H9 (cell line): ENCODE results near the gene MRPL45. TPM values are rescaled to one million over a fixed set of nuclear protein-coding genes. Genes with fewer than 3 reads are reported as not detected.

ENCODE experiments used
- DNase-seq: peaks from one replicate; pipeline ENCODE4 v3.0.0-alpha.2; 2017
- H2AFZ ChIP-seq: one replicate; pipeline ENCODE4 v1.6.1; 2013; ENCODE audit warnings: mild to moderate bottlenecking, low read length, control low read depth, moderate library complexity
- H2AK5ac ChIP-seq: 2 replicates; pipeline ENCODE4 v1.6.1; 2013; ENCODE audit warnings: low read length, control low read depth, mixed read lengths; ENCODE audit not compliant: insufficient read length
- H2BK120ac ChIP-seq: one replicate; pipeline ENCODE4 v1.6.1; 2013; ENCODE audit warnings: low read depth, mild to moderate bottlenecking, low read length, control low read depth, inconsistent platforms; ENCODE audit not compliant: poor library complexity, severe bottlenecking
- H2BK12ac ChIP-seq: 2 replicates; pipeline ENCODE4 v1.6.1; 2013; ENCODE audit warnings: low read length, control low read depth, mixed read lengths, low read depth; ENCODE audit not compliant: insufficient read length
- H2BK15ac ChIP-seq: 2 replicates; pipeline ENCODE4 v1.6.1; 2013; ENCODE audit warnings: low read depth, low read length, control low read depth
- H2BK20ac ChIP-seq: one replicate; pipeline ENCODE4 v1.6.1; 2013; ENCODE audit warnings: low read depth, mild to moderate bottlenecking, low read length, control low read depth, inconsistent platforms; ENCODE audit not compliant: poor library complexity, severe bottlenecking
- H2BK5ac ChIP-seq: 2 replicates; pipeline ENCODE4 v1.6.1; 2013; ENCODE audit warnings: low read length, control low read depth, mixed read lengths; ENCODE audit not compliant: insufficient read length
- H3K14ac ChIP-seq: 2 replicates; pipeline ENCODE4 v1.6.1; 2013; ENCODE audit warnings: low read length, control low read depth; ENCODE audit not compliant: insufficient read depth
- H3K18ac ChIP-seq: 2 replicates; pipeline ENCODE4 v1.6.1; 2013; ENCODE audit warnings: low read depth, mild to moderate bottlenecking, mixed read lengths, low read length, control low read depth; ENCODE audit not compliant: insufficient read length
- H3K23ac ChIP-seq: 2 replicates; pipeline ENCODE4 v1.6.1; 2013; ENCODE audit warnings: low read length, control low read depth, mixed read lengths, low read depth; ENCODE audit not compliant: insufficient read length
- H3K23me2 ChIP-seq: 2 replicates; pipeline ENCODE4 v1.6.1; 2013; ENCODE audit warnings: low read depth, mild to moderate bottlenecking, mixed read lengths, low read length, control low read depth; ENCODE audit not compliant: insufficient read length, poor library complexity, severe bottlenecking
- H3K27ac ChIP-seq: 2 replicates; pipeline ENCODE4 v1.5.1; 2013; ENCODE audit warnings: low read length, control low read depth, mixed read lengths, low read depth; ENCODE audit not compliant: insufficient read length
- H3K27me3 ChIP-seq: 2 replicates; pipeline ENCODE4 v1.6.1; 2013; ENCODE audit warnings: low read length, control low read depth, inconsistent platforms; ENCODE audit not compliant: insufficient read depth
- H3K4ac ChIP-seq: 2 replicates; pipeline ENCODE4 v1.6.1; 2013; ENCODE audit warnings: low read depth, mild to moderate bottlenecking, control low read depth, inconsistent platforms, low read length, moderate library complexity
- H3K4me1 ChIP-seq: 2 replicates; pipeline ENCODE4 v1.6.1; 2013; ENCODE audit warnings: low read length, control low read depth, inconsistent platforms; ENCODE audit not compliant: insufficient read depth
- H3K4me2 ChIP-seq: 2 replicates; pipeline ENCODE4 v1.6.1; 2013; ENCODE audit warnings: low read length, control low read depth, mixed read lengths; ENCODE audit not compliant: insufficient read length, insufficient read depth
- H3K56ac ChIP-seq: 2 replicates; pipeline ENCODE4 v1.6.1; 2013; ENCODE audit warnings: low read depth, mild to moderate bottlenecking, mixed read lengths, low read length, control low read depth; ENCODE audit not compliant: insufficient read length
- H3K79me1 ChIP-seq: 2 replicates; pipeline ENCODE4 v1.6.1; 2013; ENCODE audit warnings: low read depth, mild to moderate bottlenecking, moderate library complexity, low read length, control low read depth, inconsistent platforms; ENCODE audit not compliant: insufficient read depth, poor library complexity, severe bottlenecking
- H3K79me2 ChIP-seq: 2 replicates; pipeline ENCODE4 v1.6.1; 2013; ENCODE audit warnings: low read length, control low read depth, inconsistent platforms; ENCODE audit not compliant: insufficient read depth
- H3K9ac ChIP-seq: 2 replicates; pipeline ENCODE4 v1.6.1; 2013; ENCODE audit warnings: low read length, control low read depth, mixed read lengths; ENCODE audit not compliant: insufficient read length; ENCODE audit errors: extremely low read depth
- H3K9me3 ChIP-seq: one replicate; pipeline ENCODE4 v1.6.1; 2013; ENCODE audit warnings: low read depth, low read length, inconsistent platforms; ENCODE audit not compliant: control insufficient read depth
- H3T11ph ChIP-seq: one replicate; pipeline ENCODE4 v1.6.1; 2013; ENCODE audit warnings: mild to moderate bottlenecking, low read length, control low read depth, inconsistent platforms
- H4K20me1 ChIP-seq: one replicate; pipeline ENCODE4 v1.6.1; 2013; ENCODE audit not compliant: control insufficient read depth, insufficient read length, insufficient read depth
- H4K5ac ChIP-seq: 2 replicates; pipeline ENCODE4 v1.6.1; 2013; ENCODE audit warnings: low read depth, mild to moderate bottlenecking, mixed read lengths, low read length, control low read depth; ENCODE audit not compliant: insufficient read length
- H4K8ac ChIP-seq: replicated peaks from 2 replicates; pipeline ENCODE4 v1.6.1; 2013; ENCODE audit warnings: low read length, control low read depth, mixed read lengths, low read depth; ENCODE audit not compliant: insufficient read length
- H4K91ac ChIP-seq: 2 replicates; pipeline ENCODE4 v1.6.1; 2013; ENCODE audit warnings: low read depth, mild to moderate bottlenecking, moderate library complexity, mixed read lengths, low read length, control low read depth; ENCODE audit not compliant: insufficient read length
- H3K27ac Mint-ChIP-seq, 3 experiments: 2 replicates in 2 of 3; 3 replicates in 1 of 3; pipeline ENCODE4 v1.8.0; 2020 to 2021; ENCODE audit warnings: mixed read lengths in 3 of 3, mild to moderate bottlenecking in 1 of 3, moderate library complexity in 1 of 3
- H3K27me3 Mint-ChIP-seq: 2 replicates; pipeline ENCODE4 v1.8.0; 2021; ENCODE audit warnings: low read depth, mild to moderate bottlenecking, moderate library complexity, mixed read lengths
- H3K36me3 Mint-ChIP-seq, 3 experiments: 2 replicates in 2 of 3; 3 replicates in 1 of 3; pipeline ENCODE4 v1.8.0; 2020 to 2021; ENCODE audit warnings: low read depth in 3 of 3, mixed read lengths in 3 of 3; ENCODE audit not compliant: insufficient read depth in 1 of 3
- H3K4me1 Mint-ChIP-seq, 2 experiments: 2 replicates each; pipeline ENCODE4 v1.8.0; 2020; ENCODE audit warnings: mixed read lengths in 2 of 2
- H3K4me3 Mint-ChIP-seq, 2 experiments: 2 replicates in 1 of 2; 3 replicates in 1 of 2; pipeline ENCODE4 v1.8.0; 2020 to 2021; ENCODE audit warnings: mild to moderate bottlenecking in 2 of 2, mixed read lengths in 2 of 2, moderate library complexity in 1 of 2
- H3K9me3 Mint-ChIP-seq, 2 experiments: 2 replicates in 1 of 2; 3 replicates in 1 of 2; pipeline ENCODE4 v1.8.0; 2020; ENCODE audit warnings: mild to moderate bottlenecking in 2 of 2, mixed read lengths in 2 of 2, moderate library complexity in 1 of 2
- CTCF ChIP-seq: fragments of 200-600 bp; sonication (generic); conservative IDR thresholded peaks from 3 replicates; pipeline ENCODE4 v1.8.0; 2021; ENCODE audit warnings: antibody characterized with exemption, mild to moderate bottlenecking
- WGBS: extraction: QIAGEN DNeasy Blood & Tissue Kit; methylation state at CpG from one replicate; pipeline ENCODE4 v1.1.7; 2013; ENCODE audit warnings: missing lambda C conversion rate, low lambda C conversion rate, mixed read lengths; ENCODE audit not compliant: insufficient read length; ENCODE audit errors: extremely low coverage; 5-methylcytosine and 5-hydroxymethylcytosine counted together
- total RNA-seq: library from RNA; stranded (reverse); gene quantifications from 2 replicates; pipeline ENCODE4 v1.2.1, GENCODE V29; 2021

Gene MRPL45
- total RNA-seq, 1 experiment from 2014 or later = 59.9 TPM

GRCh38 chr17:38334480-38335364 lies 37.8 kb downstream of the MRPL45 start:
- Histone ChIP-seq H3K9me3 (no peaks in the 10 kb centered on the region), H3K14ac (no peak overlapping the region), H3K27ac (no peak overlapping the region), H3K18ac (no peak overlapping the region), H2BK12ac (no peak overlapping the region), H2BK20ac (no peak overlapping the region), H2BK15ac (no peak overlapping the region), H4K5ac (no peak overlapping the region), H3K23ac (no peak overlapping the region), H2AFZ (no peak overlapping the region), H3K9ac (no peak overlapping the region), H2AK5ac (no peak overlapping the region), H3K79me2 (no peaks in the 10 kb centered on the region), H3K4ac (no peak overlapping the region), H2BK5ac (no peak overlapping the region), H3K23me2 (no peaks in the 10 kb centered on the region), H3K79me1 (no peaks in the 10 kb centered on the region), H3K4me1 (no peaks in the 10 kb centered on the region), H2BK120ac (no peak overlapping the region), H4K20me1 (no peaks in the 10 kb centered on the region), H4K8ac (no peak overlapping the region), H3K56ac (no peak overlapping the region), H3K4me2 (no peak overlapping the region), H3K27me3 (no peaks in the 10 kb centered on the region; the same call in 1 of the 2 replicates), H3T11ph (no peak overlapping the region), H4K91ac (no peak overlapping the region)
- Mint-ChIP-seq H3K27me3 (peaks cover 9% of the 10 kb centered on the region; the same call in 1 of the 2 replicates), H3K9me3 (no peaks in the 10 kb centered on the region), H3K4me1 (peaks cover 17 to 25% of the 10 kb centered on the region in 2 experiments), H3K36me3 (no peaks in the 10 kb centered on the region), H3K27ac (no peak overlapping the region), H3K4me3 (no peak overlapping the region)
- no peak for TF ChIP-seq CTCF
- WGBS = no CpG with 5 or more reads among the region's 30 CpGs
- peak; percentile 33 for DNase-seq
